GM18498 (cell line): ENCODE measurements around the gene SHROOM3.
"Not testable (repeated sequence)": the region's sequence is repeated elsewhere in the genome, so short reads cannot be mapped to it uniquely, and the experiment has no call there.

ENCODE experiments used
- ATAC-seq: cut with Tn5 transposase; IDR thresholded peaks from one replicate; pipeline ENCODE4 v1.9.1; 2021; ENCODE audit warnings: mild to moderate bottlenecking, moderate library complexity; ENCODE audit not compliant: unreplicated experiment

Gene SHROOM3

DNA sequence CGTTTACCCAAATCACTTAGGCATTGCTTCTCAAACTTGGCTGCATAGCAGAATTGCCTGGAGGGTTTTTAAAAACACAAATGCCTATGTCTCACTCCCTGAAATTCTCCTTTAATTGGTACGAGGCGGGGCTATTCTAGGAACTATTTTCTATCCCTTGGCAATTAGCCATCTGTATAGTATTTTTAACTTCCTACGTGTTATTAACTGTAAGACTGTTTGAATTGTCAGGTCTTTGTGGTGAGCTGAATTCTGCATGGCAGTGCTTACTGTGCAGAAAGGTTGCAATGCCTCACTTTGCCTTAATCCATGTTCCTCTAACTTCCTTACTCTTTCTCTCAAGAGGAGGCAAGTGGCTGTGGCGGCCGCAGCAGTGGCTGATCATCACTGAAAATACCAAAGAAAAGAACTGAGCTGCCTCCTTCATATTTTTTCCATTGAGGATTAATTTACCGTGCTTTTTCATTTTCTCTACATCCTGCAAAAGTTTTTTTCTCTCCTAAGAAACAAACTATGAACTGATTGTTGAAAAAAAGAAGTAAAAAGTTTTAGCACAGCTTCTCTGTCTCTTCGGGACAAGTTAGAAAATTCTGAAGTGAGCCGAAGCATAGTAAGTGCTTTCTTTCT lies at the start of gene SHROOM3:
TSS of gene SHROOM3 (plus strand) at position 329 of the 627 bp plus-strand sequence. CDS start 824 bp downstream, outside the sequence.
- no peak for ATAC-seq

DNA sequence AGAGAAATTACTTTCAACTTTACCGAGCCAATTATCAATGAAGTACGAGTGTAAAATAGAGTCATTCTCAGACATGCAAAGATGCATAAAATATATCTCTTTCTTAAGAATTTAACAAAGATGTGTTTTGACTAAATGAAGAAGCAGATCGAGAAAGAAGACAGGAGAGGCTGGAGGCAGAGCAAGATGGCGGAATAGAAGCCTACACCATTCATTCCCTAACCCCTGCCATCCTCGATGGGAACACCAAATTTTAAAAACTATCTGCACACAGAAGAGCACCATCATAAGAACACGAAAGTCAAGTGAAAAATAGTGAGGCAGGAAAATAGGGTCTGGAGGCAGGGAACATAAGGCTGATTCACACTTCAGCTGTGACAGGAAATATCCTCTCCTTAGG lies 49.1 kb upstream of the SHROOM3 start:
- ATAC-seq = no peak

DNA sequence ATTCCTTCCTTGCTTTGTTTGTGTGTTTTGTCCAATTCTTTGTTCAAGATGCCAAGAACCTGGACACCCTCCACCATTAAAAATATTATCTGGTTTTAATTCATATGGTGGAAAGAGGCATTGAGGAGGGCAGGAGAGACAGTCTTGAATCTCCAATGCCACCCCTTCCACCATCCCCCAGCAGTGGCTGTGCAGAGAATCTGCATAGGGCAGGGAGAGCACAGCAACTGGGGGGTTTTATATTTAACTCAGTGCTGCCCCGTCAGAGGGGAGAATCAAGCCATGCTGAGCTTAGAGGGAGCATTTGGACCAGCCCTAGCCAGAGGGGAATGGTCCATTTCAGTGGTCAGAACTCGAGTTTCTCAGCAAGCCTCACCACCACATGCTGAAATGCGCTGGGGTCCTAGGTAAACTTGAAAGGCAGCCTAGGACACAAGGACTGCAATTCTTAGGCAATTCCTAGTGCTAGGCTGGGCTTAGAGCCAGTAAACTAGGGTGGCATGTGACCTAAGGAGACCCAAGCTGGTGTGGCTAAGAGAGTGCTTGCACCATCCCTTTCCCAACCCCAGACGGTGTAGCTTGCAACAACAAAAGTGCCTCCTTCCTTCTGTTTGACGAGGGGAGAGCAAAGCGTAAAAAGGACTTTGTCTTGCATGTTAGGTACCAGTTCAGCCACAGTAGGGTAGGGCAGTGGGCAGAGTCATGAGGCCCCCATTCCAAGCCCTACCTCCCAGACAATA lies 48.3 kb upstream of the SHROOM3 start:
- ATAC-seq = no peak

DNA sequence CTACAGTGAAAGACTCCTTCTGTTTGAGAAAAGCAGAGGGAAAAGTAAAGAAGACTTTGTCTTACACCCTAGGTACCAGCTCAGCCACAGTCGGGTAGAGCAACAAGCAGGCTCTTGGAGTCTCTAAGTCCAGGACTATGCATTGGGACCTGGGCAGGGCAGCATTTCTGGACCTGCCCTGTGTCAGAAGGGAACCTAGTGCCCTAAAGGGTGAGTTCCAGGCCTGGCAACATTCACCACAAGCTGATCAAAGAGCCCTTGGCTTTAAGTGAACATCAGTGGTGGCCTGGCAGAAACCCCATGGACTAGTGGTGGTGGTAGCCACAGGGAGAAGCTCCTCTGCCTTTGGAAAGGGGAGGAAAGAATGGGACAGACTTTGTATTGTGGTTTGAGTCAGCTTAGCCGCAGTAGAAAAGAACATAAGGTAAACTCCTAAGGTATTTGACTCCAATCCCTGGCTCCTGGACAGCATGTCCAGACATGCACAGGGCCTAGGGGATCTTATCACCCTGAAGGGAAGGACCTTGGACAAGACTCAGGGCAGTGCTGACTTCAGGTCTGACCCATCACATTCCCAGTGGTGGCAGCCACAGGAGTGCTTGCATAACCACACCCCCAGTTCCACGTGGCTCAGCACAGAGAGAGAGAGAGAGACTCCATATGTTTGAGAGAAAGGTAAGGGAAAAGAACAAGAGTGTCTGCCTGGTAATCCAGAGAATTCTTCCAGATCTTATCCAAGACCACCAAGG lies 46.7 kb upstream of the SHROOM3 start:
- no peak for ATAC-seq

DNA sequence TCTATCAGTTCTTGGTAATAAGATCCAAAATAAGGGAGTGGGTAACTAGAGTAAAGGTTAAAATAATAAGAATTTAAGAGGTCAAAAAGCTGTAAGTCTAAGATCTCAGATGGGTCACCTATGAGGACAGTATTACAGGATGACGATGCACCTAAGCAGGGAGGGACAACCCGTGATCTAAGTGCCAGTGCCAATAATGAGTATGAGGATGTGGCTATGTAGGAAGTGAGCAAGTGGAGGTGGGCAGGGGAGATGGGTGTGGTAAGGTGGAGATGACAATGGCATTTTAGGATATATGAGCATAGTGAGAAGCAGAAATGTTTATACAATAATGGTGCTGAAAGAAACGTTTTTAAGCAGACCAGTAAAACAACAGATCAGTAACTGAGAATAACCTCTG lies 33.4 kb upstream of the SHROOM3 start:
- no peak for ATAC-seq

DNA sequence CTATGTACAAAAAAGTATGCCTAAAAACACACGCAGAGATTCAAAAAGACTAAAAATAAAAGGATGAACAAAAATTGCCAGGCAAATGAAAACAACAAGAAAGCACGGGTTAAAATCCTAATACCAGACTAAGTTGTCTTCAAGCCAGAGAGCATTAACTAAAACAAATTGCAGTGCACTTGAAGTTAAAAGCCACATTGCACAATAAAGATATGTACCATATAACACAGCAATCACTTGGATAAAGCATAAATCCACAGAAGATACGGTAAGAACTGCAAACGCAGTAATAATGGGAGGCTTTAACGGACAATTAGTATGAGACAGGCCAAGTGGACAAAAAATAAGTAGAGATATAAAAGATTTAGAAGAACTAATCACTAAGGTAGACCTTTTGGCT lies 28.9 kb upstream of the SHROOM3 start:
- no peak for ATAC-seq

DNA sequence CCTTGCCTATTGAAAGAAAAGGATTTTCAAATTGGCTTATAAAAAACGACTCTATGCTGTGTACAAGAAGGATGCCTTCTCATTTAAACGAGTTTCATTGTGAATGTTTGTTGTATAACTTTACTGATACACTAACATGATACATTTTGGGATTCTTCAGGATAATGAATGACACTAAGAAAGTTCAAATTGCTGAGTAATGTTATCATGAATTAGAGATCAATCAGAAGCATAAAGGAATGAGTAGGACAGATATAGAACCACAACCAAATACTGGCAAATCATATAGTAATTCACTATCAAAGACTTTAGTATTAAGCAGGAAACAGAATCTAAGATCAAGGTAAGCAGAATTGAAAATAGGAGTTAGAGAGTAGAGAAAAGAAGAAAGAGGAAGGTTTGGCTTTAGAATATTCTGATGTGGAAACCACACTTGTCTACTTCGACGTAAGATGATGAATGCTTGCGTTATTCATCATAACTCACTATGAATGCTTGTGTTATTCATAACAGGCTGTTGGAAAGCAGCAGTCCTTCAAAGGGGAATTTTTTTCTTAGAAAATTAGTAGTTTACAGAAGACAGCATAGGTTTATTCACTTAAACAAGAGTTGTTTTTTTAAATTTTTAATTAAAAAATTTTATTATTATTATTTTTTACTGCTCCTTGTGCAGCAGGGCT lies 27.4 kb upstream of the SHROOM3 start:
- ATAC-seq = no peak

DNA sequence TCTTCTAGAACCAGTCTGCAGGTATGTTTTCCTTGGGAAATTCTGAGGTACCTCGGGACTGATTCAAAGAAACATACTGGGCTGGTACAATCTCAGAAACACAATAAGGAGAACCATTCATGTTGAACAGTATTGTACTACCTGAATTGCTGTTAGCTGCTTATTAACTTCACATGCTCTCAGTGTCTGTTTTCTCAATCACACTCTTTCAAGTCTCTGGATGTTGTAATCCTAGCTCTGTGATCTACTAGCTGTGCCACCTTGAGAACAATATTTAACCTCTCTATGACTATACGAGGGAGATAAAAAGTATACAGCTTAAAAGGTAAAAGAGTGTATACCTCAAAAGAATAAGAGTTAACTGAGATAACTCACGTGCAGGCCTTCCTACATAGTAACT lies 24.4 kb upstream of the SHROOM3 start:
- ATAC-seq = no peak

DNA sequence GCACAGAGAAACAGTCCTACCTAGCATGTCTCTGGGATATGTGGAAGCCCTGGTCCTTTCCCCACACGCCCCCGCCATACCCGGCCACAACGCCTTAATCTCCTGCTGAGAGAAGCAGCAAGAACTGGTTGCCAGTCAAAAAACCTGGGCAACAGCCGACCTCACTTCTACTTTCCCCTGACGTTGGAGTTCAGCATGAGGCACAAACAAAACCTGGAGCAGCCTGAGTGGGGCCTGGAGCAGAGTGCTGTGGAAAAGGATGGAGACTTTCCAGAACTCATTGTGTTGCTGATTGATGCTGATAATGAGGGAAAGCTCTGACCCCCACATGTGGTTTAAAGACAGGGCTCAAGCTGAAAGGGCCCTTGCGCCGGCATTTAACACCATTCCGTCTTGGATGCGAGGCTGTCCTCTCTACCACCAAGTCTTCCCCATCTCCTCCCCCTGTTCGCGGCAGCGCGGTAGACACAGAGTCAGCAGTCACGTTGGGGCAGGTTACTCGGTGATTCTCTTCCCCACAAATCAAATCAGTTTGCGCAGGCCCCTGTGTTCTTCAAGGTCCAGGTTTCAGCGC lies 14.8 kb upstream of the SHROOM3 start:
- no peak for ATAC-seq

DNA sequence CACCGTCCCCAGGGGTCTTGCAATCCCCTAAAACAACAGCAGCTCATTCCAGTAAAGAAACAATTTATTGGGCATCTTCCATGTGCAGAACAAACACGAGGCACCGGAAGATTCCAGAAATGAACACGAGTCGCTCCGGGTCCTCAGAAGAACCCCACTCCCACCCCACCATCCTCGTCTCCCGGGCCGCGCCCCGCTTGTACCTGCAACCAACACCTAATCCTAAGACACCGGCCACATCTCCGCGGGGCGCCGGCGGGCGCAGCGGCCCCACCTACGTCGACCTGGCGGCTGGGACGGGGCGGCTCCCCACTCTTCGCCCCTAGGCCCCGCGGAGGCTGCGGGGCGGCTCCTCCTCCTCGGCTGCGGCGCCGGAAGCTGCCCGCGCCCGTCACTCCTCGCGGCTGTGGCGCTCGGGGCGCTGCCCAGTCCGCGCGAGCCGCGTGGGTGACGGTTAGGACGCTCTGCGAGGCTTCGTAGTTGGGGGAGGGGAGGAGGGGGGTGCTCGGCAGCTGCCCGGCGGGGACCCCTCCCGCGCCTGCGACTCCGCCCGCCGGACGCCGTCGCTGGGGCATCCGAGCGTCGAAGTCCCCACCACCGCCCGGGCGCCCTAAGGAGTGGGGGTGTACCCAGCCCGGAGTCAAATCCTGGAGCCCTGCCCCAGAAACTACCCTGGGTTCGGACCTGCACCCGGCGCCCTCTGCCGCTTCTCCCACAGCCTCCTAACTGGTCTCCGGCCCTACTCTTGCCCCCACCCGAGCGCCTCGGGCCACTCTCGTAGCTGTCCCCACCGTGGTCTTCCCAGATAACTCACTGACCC lies 14.1 kb upstream of the SHROOM3 start, which contains the start of gene CCDC158:
TSS of gene CCDC158 (minus strand) at position 380 of the 820 bp plus-strand sequence. CDS start 17,934 bp downstream, outside the sequence.
- no peak for ATAC-seq

DNA sequence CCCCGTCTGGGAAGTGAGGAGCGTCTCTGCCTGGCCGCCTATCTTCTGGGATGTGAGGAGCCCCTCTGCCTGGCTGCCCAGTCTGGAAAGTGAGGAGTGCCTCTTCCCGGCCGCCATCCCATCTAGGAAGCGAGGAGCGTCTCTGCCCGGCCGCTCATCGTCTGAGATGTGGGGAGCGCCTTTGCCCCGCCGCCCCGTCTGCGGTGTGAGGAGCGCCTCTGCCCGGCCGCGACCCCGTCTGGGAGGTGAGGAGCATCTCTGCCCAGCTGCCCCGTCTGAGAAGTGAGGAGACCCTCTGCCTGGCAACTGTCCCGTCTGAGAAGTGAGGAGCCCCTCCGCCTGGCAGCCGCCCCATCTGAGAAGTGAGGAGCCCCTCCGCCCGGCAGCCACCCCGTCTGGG lies 11.9 kb upstream of the SHROOM3 start:
- ATAC-seq = not testable (repeated sequence)

DNA sequence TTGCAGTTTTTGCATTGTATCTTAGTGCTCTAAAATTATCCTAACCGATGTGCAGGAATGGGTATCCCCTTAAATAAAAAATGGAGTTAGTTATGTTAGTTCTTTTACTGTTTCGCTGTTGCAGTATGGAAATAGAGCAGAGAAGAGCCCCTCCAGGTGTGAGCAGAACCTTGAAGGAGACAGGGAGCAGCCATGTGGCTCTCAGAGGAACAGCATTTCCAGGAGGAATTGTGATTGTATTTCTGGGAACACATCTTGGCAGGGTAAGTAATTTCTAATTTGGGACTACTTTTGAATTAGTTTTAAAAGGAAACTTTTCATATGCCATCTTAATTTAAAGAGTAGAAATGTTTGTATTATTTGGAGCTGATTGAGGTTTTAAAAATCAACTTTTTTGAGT lies 8.8 kb upstream of the SHROOM3 start:
- ATAC-seq = no peak

DNA sequence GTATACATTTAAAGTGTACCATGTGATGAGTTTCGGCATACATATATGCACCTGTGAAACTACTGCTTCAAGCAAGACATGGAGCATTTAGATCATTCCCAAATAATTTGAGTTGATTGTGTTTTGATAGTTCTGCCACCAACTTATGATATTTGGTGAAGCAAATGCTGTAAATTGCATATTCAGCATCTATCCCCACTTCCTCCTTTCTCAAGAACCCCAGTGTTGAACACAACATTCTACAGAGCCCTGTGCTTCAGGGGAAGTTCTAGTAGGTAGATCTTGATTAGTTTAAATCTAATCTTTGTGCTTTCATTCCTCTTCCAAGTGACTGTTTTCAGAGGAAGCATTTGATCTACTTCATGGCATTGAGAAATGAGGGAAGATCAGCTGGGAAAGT lies 5.4 kb upstream of the SHROOM3 start:
- ATAC-seq = no peak

DNA sequence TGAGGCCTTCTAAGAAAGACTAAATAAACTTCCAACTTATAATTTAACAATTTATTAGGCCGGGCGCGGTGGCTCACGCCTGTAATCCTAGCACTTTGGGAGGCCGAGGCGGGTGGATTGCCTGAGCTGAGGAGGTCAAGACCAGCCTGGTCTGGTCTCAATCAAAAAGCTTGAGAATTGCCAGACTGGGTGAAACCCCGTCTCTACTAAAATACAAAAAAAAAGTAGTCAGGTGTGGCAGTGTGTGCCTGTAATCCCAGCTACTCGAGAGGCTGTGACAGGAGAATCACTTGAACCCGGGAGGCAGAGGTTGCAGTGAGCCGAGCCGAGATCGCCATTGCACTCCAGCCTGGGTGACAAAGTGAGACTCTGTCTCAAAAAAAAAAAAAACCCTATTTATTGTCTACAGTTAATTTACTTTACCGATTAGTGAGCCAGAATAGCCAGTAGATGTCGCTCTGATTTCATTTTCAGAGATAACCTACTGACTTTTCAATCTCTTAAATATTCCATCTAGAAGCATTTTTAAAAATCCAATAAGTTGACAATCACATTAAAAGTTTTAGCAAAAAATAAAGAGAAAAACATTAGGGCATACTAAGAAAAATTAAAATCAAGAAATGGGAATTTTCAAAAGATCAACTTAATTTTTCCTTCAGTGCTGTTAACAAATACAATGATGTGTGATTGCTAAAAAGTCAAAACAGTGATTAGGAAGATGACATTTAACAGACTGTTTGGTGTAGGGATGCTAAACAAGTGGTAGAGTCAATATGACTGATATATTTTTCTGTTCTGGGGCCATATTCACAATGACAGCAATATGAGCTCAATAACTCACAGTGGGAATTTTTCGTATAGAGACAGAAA lies 4.3 kb upstream of the SHROOM3 start:
- no peak for ATAC-seq

DNA sequence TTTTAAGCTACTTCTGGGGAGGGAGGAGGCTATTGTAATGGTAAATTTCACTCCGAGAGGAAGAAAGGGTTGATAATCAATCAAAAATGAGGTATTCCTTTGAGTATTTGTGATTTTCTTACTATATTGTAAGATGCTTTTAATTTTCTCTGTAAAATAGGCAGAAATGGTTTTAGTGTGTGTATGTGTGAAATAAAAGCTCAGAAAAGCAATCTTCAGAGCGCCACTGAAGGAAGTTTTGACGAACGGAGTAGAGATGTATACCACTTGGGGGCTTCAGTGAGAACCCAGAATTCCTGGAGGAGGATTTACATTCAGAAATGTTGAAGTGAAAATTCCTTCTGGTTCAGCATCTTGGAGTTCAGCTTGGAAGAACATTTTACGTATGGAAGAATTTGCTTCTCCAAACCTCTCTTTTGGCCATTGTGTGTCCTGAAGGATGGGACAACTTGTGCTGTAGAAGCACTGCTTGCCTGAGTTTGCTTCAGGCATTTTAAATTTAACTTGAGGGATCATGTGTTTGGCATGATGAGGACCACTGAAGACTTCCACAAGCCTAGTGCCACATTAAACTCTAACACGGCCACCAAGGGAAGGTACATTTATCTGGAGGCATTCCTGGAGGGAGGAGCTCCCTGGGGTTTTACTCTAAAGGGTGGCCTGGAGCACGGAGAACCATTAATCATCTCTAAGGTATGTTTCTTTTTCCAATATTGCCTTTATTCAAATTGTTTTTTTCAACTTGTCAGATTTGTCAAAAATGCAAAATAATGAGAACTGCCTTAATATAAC lies 695 bp downstream of the SHROOM3 start:
- ATAC-seq = no peak

DNA sequence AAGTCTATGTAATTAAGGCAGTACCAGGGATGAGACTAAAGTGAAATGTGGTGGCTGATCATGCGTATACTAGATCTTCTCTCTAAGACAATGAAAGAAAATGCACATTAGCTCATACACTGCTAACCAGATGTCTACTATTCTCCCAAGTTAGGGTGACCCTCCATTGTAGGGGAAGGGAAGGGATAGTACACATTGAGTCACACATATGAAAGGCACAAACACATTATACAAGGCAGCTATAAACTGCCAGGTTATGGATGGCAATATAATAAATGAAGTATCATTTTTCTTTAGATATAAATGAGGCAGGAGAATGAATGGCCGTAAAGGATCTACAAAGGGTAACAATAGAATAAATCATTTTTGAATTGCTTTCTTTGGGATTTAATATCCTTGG lies 4.5 kb downstream of the SHROOM3 start:
- no peak for ATAC-seq

DNA sequence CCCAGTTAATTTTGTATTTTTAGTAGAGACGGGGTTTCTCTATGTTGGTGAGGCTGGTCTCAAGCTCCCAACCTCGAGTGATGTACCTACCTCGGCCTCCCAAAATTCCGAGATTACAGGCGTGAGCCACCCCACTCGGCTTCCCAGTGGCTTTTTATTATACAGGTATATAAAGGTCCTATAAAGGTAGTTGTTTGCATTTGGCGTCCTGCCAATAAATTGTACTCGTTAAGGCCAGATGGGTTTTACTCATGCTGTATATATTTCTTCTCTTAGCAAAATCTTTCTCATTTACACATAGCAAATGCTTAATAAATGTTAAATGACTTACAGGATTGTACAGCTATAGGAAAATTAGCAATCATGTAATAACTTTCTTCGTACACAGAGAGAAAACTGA lies 6.9 kb downstream of the SHROOM3 start:
- no peak for ATAC-seq

DNA sequence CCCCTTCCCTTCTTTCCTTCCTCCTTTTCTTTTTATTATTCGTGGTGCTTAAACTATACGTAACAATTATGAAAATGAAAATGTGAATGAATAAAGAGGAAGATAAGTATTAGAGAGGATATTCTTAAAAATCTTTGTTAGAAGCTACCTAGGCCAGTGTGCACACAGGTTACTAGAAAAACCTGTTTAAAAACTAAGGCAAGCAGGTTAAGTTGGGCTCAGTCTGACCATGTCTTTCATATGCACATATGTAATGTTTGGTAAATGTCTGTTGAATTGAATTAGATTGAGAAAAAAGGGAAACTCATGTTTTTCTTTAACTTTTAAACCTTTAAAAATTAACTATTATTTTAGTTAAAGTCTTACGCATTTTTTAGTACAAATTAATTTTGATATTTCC lies 7.8 kb downstream of the SHROOM3 start:
- ATAC-seq = no peak
